Measurements from ENCODE around the gene NR0B2.

Gene NR0B2

GRCh38 chr1:26932531-26932930 lies 18.8 kb upstream of the NR0B2 start:
- DNase-seq, result no peak

- DNase-seq, result no peak
Observed at GRCh38 chr1:26923711-26924110, 9.9 kb upstream of the NR0B2 start.

- no peak for DNase-seq
Observed at GRCh38 chr1:26922901-26923300, 9.1 kb upstream of the NR0B2 start.

GRCh38 chr1:26922431-26922729 lies 8.6 kb upstream of the NR0B2 start:
- DNase-seq, result no peak

- DNase-seq, result peak; percentile 97
Observed at GRCh38 chr1:26921540-26922430, 8.0 kb upstream of the NR0B2 start, which contains the start of gene NUDC. Gene NUDC (plus strand): TSS chr1:26921743. CDS start chr1:26921849, 106 bp downstream.

GRCh38 chr1:26921126-26921539 lies 7.4 kb upstream of the NR0B2 start:
- DNase-seq, result no peak

- DNase-seq, result no peak
Observed at GRCh38 chr1:26915204-26915842, 1.5 kb upstream of the NR0B2 start.

GRCh38 chr1:26913389-26913753 lies 404 bp downstream of the NR0B2 start:
- DNase-seq, result no peak

GRCh38 chr1:26912147-26912490 lies 1.7 kb downstream of the NR0B2 start:
- no peak for DNase-seq

- no peak for DNase-seq
Observed at GRCh38 chr1:26911399-26912146, 2.2 kb downstream of the NR0B2 start.

- DNase-seq, result no peak
Observed at GRCh38 chr1:26910343-26911160, 3.2 kb downstream of the NR0B2 start.

- no peak for DNase-seq
Observed at GRCh38 chr1:26909951-26910342, 3.8 kb downstream of the NR0B2 start.

GRCh38 chr1:26907071-26907917 lies 6.5 kb downstream of the NR0B2 start:
- DNase-seq, result no peak

- no peak for DNase-seq
Observed at GRCh38 chr1:26900815-26901511, 12.8 kb downstream of the NR0B2 start.

GRCh38 chr1:26900001-26900814 lies 13.6 kb downstream of the NR0B2 start, which contains the start of gene GPATCH3:
Gene GPATCH3 (minus strand): TSS chr1:26900467. CDS start chr1:26900442, 25 bp downstream.
- DNase-seq, result peak; percentile 91

GRCh38 chr1:26897351-26897750 lies 16.4 kb downstream of the NR0B2 start:
- DNase-seq, result no peak

GRCh38 chr1:26894263-26894662 lies 19.5 kb downstream of the NR0B2 start:
- DNase-seq, result no peak

GRCh38 chr1:26890467-26890796 lies 23.3 kb downstream of the NR0B2 start:
- DNase-seq, result no peak

GRCh38 chr1:26889551-26890466 lies 24.0 kb downstream of the NR0B2 start, which contains the start of gene GPN2:
Gene GPN2 (minus strand): TSS chr1:26890283. CDS start chr1:26890096, 187 bp downstream.
- DNase-seq, result peak; percentile 83
